K562 (cell line): Measurements from ENCODE around the gene PRR14L.

ENCODE experiments used
- CEBPB ChIP-seq: fragments of 450-650 bp; IDR thresholded peaks from 2 replicates; pipeline ENCODE4 v1.6.1; 2016; ENCODE audit warnings: missing genetic modification characterization, missing compliant biosample characterization
- ESRRA ChIP-seq: fragments of 450-650 bp; IDR thresholded peaks from 2 replicates; pipeline ENCODE4 v1.6.1; 2014; ENCODE audit warnings: low read depth, mild to moderate bottlenecking, moderate library complexity, borderline replicate concordance
- NONO ChIP-seq, 2 experiments: fragments of 200-400 bp in 1 of 2; fragments of 450-650 bp in 1 of 2; formaldehyde crosslinking in 1 of 2; IDR thresholded peaks; 2 replicates each; pipeline ENCODE4 v1.6.1; 2017; ENCODE audit warnings: low read depth in 2 of 2, mild to moderate bottlenecking in 2 of 2, moderate library complexity in 2 of 2, low read length in 1 of 2
- POLR2A ChIP-seq: fragments of 450-650 bp; conservative IDR thresholded peaks from 2 replicates; pipeline ENCODE4 v1.6.1; 2016
- POLR2AphosphoS2 ChIP-seq: IDR thresholded peaks from 2 replicates; pipeline ENCODE4 v1.6.1; 2012; ENCODE audit warnings: low read length, improper control_type of control experiment
- RAD21 ChIP-seq, 2 experiments: fragments of 250-450 bp in 1 of 2; fragments of 450-650 bp in 1 of 2; sonication (Bioruptor Pico) in 1 of 2; formaldehyde crosslinking in 1 of 2; IDR thresholded peaks in 1 of 2; conservative IDR thresholded peaks in 1 of 2; 2 replicates each; pipeline versions ENCODE4 v1.4.0 to v1.8.0; 2020 to 2022; ENCODE audit warnings: mild to moderate bottlenecking in 2 of 2, moderate library complexity in 1 of 2
- TAF7 ChIP-seq: fragments of 450-650 bp; IDR thresholded peaks from 2 replicates; pipeline ENCODE4 v1.6.1; 2016; ENCODE audit warnings: missing genetic modification characterization, missing compliant biosample characterization
- YY1 ChIP-seq, 3 experiments: IDR thresholded peaks; 2 replicates each; pipeline ENCODE4 v1.6.1; 2011; ENCODE audit warnings: low read length in 2 of 3, mild to moderate bottlenecking in 2 of 3, moderate library complexity in 2 of 3, borderline replicate concordance in 1 of 3, control low read depth in 1 of 3, low read depth in 1 of 3; ENCODE audit not compliant: insufficient read depth in 3 of 3, insufficient replicate concordance in 2 of 3, control insufficient read depth in 1 of 3, insufficient read length in 1 of 3; ENCODE audit errors: extremely low read depth in 1 of 3
- ZNF263 ChIP-seq: sonication (generic); formaldehyde crosslinking; IDR thresholded peaks from 2 replicates; pipeline ENCODE4 v1.8.0; 2022; ENCODE audit warnings: mild to moderate bottlenecking, missing genetic modification reagents, borderline replicate concordance
- TF ChIP-seq, protein P1 (sequence below): sonication (generic); formaldehyde crosslinking; IDR thresholded peaks from 2 replicates; pipeline ENCODE4 v1.5.0; 2020; ENCODE audit warnings: missing genetic modification reagents
- TF ChIP-seq, protein P2 (sequence below): fragments of 150-350 bp; IDR thresholded peaks from 2 replicates; pipeline ENCODE4 v1.6.1; 2014; ENCODE audit warnings: low read depth, mild to moderate bottlenecking, low read length, borderline replicate concordance
- TF ChIP-seq, protein P3 (sequence below), 3 experiments: IDR thresholded peaks in 2 of 3; conservative IDR thresholded peaks in 1 of 3; 2 replicates each; pipeline ENCODE4 v1.5.1; 2011 to 2012; ENCODE audit warnings: low read length in 3 of 3, mild to moderate bottlenecking in 3 of 3, control low read depth in 2 of 3, improper control_type of control experiment in 1 of 3, inconsistent platforms in 1 of 3, low read depth in 1 of 3, mixed read lengths in 1 of 3, moderate library complexity in 1 of 3; ENCODE audit not compliant: insufficient read depth in 2 of 3

DNA sequence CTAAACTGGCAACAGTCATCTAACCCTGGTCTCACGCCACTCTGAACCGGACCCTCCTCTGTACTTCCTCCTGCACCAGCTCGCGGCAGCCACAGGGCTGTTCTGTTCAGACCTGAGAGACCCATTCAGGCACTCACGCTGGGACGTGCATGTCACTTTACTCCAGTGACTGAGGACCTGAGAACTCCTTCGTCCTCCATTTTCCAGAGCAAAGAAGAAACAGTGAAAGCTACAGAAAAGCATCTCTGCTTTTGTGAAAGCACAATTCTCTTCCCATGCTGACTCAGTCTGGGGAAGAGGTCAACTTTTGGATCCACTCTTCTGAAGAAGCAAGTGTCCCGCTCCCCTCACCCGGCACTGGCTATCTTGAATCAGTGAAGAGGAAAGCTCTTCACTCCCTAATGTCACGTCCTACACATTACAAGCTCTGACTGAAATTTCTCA, 112.5 kb downstream of the PRR14L start:
- TF ChIP-seq ESRRA (no peak), TAF7 (tag) (no peak), RAD21 (CRISPR knock-in tag; conservative IDR thresholded peaks at IDR 0.05 in 1 of 2, IDR thresholded peaks at IDR 0.05 in 1 of 2) (no peak), CEBPB (tag) (no peak), ZNF263 (CRISPR knock-in tag) (no peak), POLR2A (no peak), POLR2AphosphoS2 (no peak), YY1 (IDR thresholded peaks at IDR 0.05; ENCODE audit: borderline replicate concordance in 1 of 3, control insufficient read depth in 1 of 3, extremely low read depth in 1 of 3, insufficient read depth in 3 of 3, insufficient read length in 1 of 3, insufficient replicate concordance in 2 of 3, low read depth in 1 of 3, low read length in 2 of 3) (no peak), NONO (IDR thresholded peaks at IDR 0.05; ENCODE audit: low read depth in 2 of 2, low read length in 1 of 2) (no peak)
- TF ChIP-seq, protein P1, sequence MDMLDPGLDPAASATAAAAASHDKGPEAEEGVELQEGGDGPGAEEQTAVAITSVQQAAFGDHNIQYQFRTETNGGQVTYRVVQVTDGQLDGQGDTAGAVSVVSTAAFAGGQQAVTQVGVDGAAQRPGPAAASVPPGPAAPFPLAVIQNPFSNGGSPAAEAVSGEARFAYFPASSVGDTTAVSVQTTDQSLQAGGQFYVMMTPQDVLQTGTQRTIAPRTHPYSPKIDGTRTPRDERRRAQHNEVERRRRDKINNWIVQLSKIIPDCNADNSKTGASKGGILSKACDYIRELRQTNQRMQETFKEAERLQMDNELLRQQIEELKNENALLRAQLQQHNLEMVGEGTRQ = no peak
- TF ChIP-seq, protein P2, sequence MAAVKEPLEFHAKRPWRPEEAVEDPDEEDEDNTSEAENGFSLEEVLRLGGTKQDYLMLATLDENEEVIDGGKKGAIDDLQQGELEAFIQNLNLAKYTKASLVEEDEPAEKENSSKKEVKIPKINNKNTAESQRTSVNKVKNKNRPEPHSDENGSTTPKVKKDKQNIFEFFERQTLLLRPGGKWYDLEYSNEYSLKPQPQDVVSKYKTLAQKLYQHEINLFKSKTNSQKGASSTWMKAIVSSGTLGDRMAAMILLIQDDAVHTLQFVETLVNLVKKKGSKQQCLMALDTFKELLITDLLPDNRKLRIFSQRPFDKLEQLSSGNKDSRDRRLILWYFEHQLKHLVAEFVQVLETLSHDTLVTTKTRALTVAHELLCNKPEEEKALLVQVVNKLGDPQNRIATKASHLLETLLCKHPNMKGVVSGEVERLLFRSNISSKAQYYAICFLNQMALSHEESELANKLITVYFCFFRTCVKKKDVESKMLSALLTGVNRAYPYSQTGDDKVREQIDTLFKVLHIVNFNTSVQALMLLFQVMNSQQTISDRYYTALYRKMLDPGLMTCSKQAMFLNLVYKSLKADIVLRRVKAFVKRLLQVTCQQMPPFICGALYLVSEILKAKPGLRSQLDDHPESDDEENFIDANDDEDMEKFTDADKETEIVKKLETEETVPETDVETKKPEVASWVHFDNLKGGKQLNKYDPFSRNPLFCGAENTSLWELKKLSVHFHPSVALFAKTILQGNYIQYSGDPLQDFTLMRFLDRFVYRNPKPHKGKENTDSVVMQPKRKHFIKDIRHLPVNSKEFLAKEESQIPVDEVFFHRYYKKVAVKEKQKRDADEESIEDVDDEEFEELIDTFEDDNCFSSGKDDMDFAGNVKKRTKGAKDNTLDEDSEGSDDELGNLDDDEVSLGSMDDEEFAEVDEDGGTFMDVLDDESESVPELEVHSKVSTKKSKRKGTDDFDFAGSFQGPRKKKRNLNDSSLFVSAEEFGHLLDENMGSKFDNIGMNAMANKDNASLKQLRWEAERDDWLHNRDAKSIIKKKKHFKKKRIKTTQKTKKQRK = no peak
- TF ChIP-seq, protein P3, sequence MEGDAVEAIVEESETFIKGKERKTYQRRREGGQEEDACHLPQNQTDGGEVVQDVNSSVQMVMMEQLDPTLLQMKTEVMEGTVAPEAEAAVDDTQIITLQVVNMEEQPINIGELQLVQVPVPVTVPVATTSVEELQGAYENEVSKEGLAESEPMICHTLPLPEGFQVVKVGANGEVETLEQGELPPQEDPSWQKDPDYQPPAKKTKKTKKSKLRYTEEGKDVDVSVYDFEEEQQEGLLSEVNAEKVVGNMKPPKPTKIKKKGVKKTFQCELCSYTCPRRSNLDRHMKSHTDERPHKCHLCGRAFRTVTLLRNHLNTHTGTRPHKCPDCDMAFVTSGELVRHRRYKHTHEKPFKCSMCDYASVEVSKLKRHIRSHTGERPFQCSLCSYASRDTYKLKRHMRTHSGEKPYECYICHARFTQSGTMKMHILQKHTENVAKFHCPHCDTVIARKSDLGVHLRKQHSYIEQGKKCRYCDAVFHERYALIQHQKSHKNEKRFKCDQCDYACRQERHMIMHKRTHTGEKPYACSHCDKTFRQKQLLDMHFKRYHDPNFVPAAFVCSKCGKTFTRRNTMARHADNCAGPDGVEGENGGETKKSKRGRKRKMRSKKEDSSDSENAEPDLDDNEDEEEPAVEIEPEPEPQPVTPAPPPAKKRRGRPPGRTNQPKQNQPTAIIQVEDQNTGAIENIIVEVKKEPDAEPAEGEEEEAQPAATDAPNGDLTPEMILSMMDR (IDR thresholded peaks at IDR 0.05 in 2 of 3, conservative IDR thresholded peaks at IDR 0.05 in 1 of 3; ENCODE audit: insufficient read depth in 2 of 3, low read depth in 1 of 3, low read length in 3 of 3) = no peak
